ENCODE measurements around the gene CPNE2.
A peak's percentile ranks its signal among the peaks of the same experiment; 100 is the strongest.
"Not testable (repeated sequence)": the region's sequence is repeated elsewhere in the genome, so short reads cannot be mapped to it uniquely, and the experiment has no call there.

CPNE2 gene

GRCh38 chr16:57185945-57186871 lies 93.8 kb downstream of the CPNE2 start, which contains the start of the genes PSME3IP1 and RSPRY1:
PSME3IP1 (minus strand) TSS chr16:57186039; CDS start chr16:57173854, 12,185 bp downstream.
RSPRY1 (plus strand) TSS chr16:57186329; CDS start chr16:57204659, 18,330 bp downstream.
- DNase-seq: peak; percentile 97 to 100 (median 99)
- intact Hi-C loops (cut with DNase I): loop anchor here (2.0 to 5.0 kb wide), 3 partner anchors 59 to 111 kb away; partner anchors contain the start of genes ARL2BP and CPNE2

- intact Hi-C loops (cut with DNase I): loop anchor here (2.0 to 5.0 kb wide), 3 partner anchors 58 to 110 kb away; partner anchors contain the start of genes ARL2BP and CPNE2
- no peak for DNase-seq
Measured at GRCh38 chr16:57186872-57187854, 94.8 kb downstream of the CPNE2 start.

GRCh38 chr16:57187902-57188710 lies 95.7 kb downstream of the CPNE2 start:
- intact Hi-C loops (cut with DNase I): loop anchor here (2.0 to 5.0 kb wide), 3 partner anchors 57 to 109 kb away; partner anchors contain the start of genes ARL2BP and CPNE2

GRCh38 chr16:57188711-57189002 lies 96.3 kb downstream of the CPNE2 start:
- intact Hi-C loops (cut with DNase I): loop anchor here (5.0 kb wide), 2 partner anchors 96 to 109 kb away; partner anchors contain the start of gene CPNE2
- DNase-seq: no peak

More at GRCh38 chr16:57187902-57188710, 95.7 kb downstream of the CPNE2 start:
- not testable (repeated sequence) for DNase-seq

- DNase-seq: not testable (repeated sequence)
- intact Hi-C loops (cut with DNase I): loop anchor here (5.0 kb wide), 2 partner anchors 97 to 108 kb away; partner anchors contain the start of gene CPNE2
Measured at GRCh38 chr16:57189527-57189926, 97.1 kb downstream of the CPNE2 start.

GRCh38 chr16:57190136-57190535 lies 97.8 kb downstream of the CPNE2 start:
- intact Hi-C loops (cut with DNase I): no loop called here
- DNase-seq: no peak

GRCh38 chr16:57191056-57191571 lies 98.7 kb downstream of the CPNE2 start:
- intact Hi-C loops (cut with DNase I): no loop called here
- DNase-seq: no peak

GRCh38 chr16:57192146-57192545 lies 99.8 kb downstream of the CPNE2 start:
- DNase-seq: no peak
- intact Hi-C loops (cut with DNase I): no loop called here

- intact Hi-C loops (cut with DNase I): no loop called here
- no peak for DNase-seq
Measured at GRCh38 chr16:57192720-57193486, 100.5 kb downstream of the CPNE2 start.

GRCh38 chr16:57194512-57194911 lies 102.1 kb downstream of the CPNE2 start:
- intact Hi-C loops (cut with DNase I): no loop called here
- no peak for DNase-seq

GRCh38 chr16:57196286-57196685 lies 103.9 kb downstream of the CPNE2 start:
- intact Hi-C loops (cut with DNase I): no loop called here
- DNase-seq: no peak

- no peak for DNase-seq
- intact Hi-C loops (cut with DNase I): no loop called here
Measured at GRCh38 chr16:57196753-57197152, 104.4 kb downstream of the CPNE2 start.

All from posterior cingulate gyrus (tissue), 11 donors.